Ishikawa (cell line): ENCODE results near the gene LRRC56.

Experiments used
- FOXM1 ChIP-seq: IDR thresholded peaks from 2 replicates; pipeline ENCODE4 v1.6.1; 2012; ENCODE audit warnings: low read depth, borderline replicate concordance
- RAD21 ChIP-seq: IDR thresholded peaks from 2 replicates; pipeline ENCODE4 v1.6.1; 2012; ENCODE audit warnings: low read depth

- no peak for TF ChIP-seq RAD21
- no peak for TF ChIP-seq FOXM1
Measured at GRCh38 chr11:584287-584686, 47.0 kb downstream of the LRRC56 start.
